Activated CD4-positive, alpha-beta T cell treated with anti-CD3 and anti-CD28 coated beads, Interleukin-2, amount 50 U/mL, for 48 hours (primary cell): ENCODE data around the gene TFE3.
"Not testable (repeated sequence)": the region's sequence is repeated elsewhere in the genome, so short reads cannot be mapped to it uniquely, and the experiment has no call there.

Source experiments
- DNase-seq, 2 experiments: peaks; one replicate each; pipeline ENCODE4 v3.0.0-alpha.2; 2020

The TFE3 gene

DNA sequence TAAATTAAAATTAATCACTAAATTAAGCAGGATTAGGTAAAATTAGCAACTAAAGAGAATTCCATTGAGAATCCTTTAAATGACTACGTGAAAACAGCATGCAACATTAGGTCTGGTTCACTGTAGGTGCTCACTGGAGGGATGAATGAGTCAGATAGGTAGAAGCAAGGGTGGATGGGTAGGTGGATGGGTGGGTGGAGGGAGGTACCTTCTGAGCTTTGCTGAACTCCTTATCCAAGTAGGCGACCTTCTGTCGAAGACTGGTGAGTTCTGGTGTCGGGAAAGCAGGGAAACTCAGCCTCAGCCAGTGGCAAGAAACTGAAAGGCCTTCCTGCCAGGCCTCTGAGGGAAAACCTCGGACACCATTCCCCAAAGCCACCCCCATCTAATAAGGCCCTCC, 44.1 kb downstream of the TFE3 start:
- no peak for DNase-seq

DNA sequence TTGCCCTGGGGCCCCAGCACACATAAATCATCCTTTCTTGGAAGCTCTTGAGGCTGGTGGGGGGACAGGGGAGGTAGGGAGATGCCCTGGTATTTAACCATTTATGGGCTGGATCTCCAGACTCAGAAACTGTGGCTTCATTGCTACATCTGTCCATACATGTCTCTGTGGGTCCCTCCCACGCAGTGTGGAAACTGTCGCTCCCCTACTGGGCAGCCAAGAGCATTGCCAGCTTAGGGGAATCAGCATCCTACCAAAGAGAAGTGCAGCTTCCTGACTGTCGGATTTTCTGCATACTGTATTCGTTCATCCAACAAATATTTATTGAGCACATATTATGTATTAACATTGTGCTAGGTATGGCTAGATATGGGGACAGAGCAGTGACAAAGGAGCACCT, 44.8 kb downstream of the TFE3 start:
- no peak for DNase-seq

DNA sequence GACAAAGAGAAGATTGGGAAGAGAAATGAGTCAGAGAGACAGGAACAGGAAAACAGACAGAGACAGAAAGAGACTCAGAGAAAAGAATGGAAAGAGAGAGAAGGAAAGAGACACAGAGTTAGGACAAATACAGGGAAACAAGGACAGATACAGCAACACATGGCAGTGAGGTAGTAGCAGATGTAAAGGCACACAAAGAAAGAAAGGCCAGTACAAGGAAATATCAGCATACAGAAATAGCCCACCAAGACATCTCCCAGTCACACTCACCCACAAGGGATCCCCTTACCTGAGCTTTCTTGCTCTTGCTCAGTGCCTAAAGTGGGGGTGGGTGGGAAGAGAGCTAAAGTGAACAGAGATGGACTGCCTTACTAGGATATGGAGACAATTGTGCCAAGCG, 45.3 kb downstream of the TFE3 start:
- no peak for DNase-seq

DNA sequence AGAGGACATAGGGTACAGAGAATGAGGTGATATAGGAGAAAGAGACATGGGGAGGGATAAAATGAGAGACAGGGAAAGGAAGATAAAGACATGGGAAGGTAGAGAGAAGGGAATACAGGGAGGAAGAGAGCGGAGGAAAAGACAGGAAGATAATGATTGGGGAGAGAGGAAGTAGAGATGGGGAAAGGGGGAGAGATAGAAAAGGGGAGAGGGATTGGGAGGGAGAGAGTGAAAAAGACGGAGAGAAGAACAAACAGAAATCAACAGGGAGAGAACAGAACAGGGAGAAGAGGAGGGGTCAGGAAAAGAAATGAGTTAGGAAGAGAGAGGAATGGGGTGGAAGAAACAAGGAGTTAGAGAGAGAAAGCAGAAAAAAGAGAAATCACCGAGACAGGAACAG, 45.7 kb downstream of the TFE3 start:
- DNase-seq: no peak

DNA sequence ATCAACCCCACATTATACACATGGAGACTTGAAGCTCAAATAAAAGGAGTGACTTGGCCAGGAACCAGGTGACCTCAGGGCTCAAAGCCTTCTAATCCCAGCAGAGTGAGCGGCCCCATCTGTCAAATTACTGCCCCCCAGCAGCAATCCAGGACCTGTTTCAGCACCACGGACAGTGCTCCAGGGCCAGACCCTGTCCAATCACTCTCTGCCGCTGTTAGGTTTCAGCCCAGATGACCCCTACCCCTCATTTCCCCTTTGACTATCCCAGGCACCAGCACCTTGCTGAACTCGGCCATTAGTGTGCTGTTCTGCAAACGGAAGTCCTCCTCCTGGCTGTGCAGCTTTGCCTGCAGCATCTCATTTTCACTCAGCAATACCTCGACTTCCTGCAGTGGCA, 46.2 kb downstream of the TFE3 start:
- no peak for DNase-seq

- DNase-seq: no peak
Measured at GRCh38 chrX:48992341-48992740, 50.8 kb downstream of the TFE3 start.

DNA sequence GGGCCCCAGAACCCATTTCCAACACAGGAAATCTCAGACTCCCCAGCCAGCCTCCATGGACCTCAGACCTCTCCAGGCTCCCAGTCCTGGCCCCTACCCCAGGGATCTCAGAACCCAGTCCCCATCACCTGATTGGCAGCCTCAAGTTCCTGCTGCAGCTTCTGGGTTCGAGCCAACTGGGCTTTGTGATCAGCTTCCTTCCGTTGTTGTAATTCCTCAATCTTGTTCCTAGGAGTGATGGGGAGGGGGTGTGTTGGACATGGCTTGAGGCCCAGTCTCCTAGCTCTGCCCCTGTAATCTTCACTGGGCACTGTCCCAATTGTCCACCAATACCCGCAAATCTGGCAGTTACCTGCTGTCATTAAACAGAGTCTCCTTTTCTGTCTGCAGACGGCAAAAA, 53.7 kb downstream of the TFE3 start:
- DNase-seq: no peak

DNA sequence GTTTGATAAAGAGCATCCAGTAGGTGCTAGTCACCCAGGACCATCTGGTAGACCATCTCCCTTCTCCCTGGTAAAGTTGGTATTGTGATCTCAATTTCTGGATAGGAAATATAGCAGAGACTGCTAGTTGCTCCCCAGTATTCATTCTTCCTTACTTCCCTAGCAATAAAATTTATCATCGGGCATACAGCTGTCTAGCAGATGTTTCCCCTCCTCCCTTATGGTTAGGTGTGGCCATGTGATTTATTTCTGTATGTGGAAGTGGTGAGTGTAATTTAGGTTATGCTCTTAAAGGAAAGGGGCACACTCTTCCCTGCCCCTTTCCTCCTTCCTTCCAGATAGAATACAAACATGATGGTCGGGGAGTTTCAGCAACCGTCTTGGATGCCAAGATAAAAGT, 59.3 kb downstream of the TFE3 start:
- DNase-seq: no peak

DNA sequence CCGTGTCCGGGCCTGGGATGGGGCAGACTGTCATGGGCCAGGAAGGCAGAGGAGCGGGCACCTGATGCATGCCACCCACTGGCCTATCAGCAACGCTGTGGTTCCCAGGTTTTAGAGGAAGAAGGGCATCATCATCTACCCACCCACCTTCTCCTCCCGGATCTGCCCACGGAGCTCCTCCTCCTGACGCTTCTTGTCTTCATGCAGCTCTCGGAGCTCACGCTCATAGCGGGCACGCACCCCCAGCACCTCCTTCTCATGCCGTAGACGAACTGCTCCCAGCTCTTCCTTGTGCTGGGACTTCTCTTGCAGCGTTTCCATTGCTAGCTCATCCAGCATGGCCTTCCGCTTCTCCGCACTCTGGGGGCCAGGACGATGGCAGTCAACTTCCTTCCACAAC, 60.1 kb downstream of the TFE3 start:
- DNase-seq: no peak

- no peak for DNase-seq
Measured at GRCh38 chrX:48981178-48981577, 62.0 kb downstream of the TFE3 start.

- DNase-seq: not testable (repeated sequence)
Measured at GRCh38 chrX:48980341-48980740, 62.8 kb downstream of the TFE3 start.
